GM19455 (cell line): ENCODE results near the gene TMEM217.

Source experiments
- ATAC-seq: cut with Tn5 transposase; IDR thresholded peaks from one replicate; pipeline ENCODE4 v1.9.1; 2021; ENCODE audit not compliant: unreplicated experiment

TMEM217 gene

DNA sequence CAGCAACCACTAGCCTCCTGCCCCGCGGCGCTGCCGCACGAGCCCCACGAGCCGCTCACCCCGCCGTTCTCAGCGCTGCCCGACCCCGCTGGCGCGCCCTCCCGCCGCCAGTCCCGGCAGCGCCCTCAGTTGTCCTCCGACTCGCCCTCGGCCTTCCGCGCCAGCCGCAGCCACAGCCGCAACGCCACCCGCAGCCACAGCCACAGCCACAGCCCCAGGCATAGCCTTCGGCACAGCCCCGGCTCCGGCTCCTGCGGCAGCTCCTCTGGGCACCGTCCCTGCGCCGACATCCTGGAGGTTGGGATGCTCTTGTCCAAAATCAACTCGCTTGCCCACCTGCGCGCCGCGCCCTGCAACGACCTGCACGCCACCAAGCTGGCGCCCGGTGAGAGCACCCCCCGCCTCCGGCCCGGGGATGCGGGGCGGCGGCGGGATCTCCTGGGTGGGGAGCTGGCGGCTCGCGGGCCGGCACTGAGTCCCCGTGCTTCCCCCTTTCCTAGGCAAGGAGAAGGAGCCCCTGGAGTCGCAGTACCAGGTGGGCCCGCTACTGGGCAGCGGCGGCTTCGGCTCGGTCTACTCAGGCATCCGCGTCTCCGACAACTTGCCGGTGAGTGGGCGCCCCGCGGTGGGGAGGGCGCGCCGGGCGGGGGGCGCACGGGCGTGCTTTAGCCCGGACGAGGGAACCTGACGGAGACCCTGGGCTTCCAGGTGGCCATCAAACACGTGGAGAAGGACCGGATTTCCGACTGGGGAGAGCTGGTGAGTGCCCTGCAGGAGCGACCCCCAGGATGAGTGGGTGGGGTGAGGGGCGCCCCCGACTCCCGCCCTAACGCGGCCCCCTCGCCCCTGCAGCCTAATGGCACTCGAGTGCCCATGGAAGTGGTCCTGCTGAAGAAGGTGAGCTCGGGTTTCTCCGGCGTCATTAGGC is 87.4 kb downstream of the TMEM217 start:
- ATAC-seq = peak; percentile 23

DNA sequence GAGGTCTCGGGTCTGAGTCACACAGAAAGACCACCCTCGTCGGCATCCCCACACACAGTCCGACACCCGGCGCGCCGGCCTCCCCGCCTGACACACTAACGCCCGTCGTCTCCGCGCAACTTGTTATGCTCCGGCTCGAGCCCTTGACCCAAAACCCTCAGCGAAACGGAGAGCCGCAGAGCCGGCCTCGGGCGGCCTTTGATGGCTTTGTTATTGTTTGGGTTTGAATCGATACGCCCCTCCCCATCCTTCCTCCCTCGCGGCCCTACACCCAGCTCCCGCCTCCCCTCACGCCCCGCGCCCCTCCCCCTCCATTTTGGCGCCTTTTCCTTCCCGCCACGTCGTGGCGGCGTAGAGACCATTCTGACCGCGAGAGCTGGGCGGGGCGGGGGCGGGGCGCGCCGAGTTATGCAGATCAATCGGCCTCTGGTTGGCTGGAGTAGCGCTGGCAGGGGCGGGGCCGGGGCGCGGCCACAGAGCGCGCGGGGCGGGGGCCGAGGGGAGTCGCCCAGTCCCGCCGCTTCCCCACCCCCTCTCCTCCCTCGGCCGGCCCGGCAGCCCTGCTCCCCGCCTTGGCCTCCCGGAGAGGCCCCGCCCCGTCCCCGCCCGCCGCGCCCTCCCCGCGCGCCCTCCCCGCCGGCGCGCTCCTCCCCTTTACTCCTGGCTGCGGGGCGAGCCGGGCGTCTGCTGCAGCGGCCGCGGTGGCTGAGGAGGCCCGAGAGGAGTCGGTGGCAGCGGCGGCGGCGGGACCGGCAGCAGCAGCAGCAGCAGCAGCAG is 88.3 kb downstream of the TMEM217 start, which contains the start of gene PIM1:
TSS of gene PIM1 (plus strand) at position 657 of the 777 bp plus-strand sequence. CDS start 424 bp downstream, outside the sequence.
- peak; percentile 65 for ATAC-seq

DNA sequence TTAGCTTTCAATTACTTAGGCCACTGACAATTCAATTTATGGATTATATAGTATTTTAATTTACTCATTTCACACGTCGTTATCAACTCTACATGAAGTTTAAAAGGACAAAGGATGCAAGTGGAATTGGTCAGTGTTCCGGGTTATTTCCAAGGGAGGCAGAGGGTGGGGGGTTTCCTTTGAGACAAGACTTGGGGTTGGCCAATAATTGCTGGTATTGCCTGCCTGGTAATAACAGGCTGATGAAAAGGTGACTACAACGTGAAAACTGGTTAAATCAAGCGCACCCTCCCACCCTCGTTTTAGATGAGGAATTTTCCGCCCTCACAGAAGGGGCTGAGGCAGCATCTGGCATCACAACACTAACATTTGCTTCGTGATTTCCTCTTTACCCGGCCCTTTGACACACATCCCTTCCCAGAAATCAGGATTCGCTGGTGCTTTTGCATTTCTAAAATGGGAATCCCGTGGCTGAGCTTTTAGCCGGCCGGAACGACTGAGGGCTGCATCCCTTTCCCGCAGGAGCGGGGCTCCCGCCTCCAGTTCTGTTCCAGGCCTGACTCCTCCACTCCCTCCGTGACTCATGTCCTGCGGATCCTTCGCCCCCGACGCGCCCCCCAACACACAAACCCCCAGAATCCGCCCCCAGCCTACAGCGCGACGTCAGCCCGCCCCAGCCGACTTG is 89.0 kb downstream of the TMEM217 start:
- no peak for ATAC-seq

DNA sequence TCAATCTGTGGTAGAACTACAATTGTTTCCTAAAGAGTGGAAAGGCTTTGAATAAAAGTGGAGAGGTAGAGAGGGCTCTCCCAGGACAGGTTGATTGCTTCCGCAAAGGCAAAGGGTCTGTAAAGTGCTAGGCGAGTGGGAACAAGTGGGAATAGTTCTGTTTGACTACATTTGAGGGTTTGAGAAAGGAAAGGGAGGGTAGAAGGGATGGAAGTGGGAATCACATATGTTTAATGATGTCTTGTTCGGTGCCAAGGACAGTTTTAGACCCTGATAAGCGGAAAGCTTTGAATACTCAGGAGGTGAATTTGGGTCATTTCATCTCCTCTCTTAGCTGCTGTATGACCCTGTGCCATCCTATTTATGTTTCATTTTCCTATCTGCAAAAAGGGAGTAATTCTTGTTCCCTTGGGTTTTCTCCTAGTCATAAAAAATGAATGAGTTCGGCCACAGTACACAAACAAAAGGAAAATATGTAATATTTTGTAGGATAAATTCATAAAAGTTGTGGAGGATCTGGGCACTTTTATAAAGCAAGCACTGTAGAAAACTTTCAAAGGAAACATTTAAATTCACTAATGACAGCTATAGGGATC is 89.7 kb downstream of the TMEM217 start:
- no peak for ATAC-seq

DNA sequence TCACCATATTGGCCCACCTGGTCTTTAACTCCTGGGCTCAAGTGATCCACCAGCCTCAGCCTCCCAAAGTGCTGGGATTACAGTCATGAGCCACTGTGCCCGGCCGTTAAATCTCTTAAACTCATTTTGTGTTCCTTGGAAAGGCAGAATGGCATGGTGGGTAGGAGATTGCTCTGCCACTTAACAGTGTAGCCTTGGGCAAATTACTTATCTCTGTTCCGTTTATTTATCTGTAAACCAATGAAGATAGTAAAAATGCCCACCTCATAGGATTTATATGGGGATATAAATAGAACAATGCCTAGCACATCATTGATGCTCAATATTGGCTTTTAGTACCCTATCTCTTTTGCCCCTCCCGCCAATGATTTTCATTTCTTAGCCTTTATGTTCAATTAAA is 95.2 kb downstream of the TMEM217 start:
- ATAC-seq = no peak
